Mucosa of descending colon (tissue), 3 donors: ENCODE results near the gene NPC2. TPM values are rescaled to one million over a fixed set of nuclear protein-coding genes. Genes with fewer than 3 reads are reported as not detected.

ENCODE experiments used
- ATAC-seq: fragments of 200-7000 bp; cut with Tn5 transposase; one replicate; pipeline ENCODE4 v1.9.1; 2020; ENCODE audit warnings: mild to moderate bottlenecking, moderate library complexity
- DNase-seq, 3 donors: peaks; one replicate each; pipeline ENCODE4 v3.0.0-alpha.2; 2020
- H3K36me3 ChIP-seq: fragments of 200-600 bp; one replicate; pipeline ENCODE4 v1.8.0; 2021; ENCODE audit warnings: low read depth, mild to moderate bottlenecking
- H3K4me1 ChIP-seq: fragments of 200-600 bp; one replicate; pipeline ENCODE4 v1.8.0; 2021; ENCODE audit warnings: low read depth, mild to moderate bottlenecking
- H3K4me3 ChIP-seq: fragments of 200-600 bp; one replicate; pipeline ENCODE4 v1.8.0; 2021; ENCODE audit warnings: mild to moderate bottlenecking
- H3K9me3 ChIP-seq: fragments of 200-600 bp; one replicate; pipeline ENCODE4 v1.8.0; 2021; ENCODE audit warnings: mild to moderate bottlenecking
- intact Hi-C, 2 donors: fragments of 100-400 bp; cut with DNase I in 1 of 2; cut with micrococcal nuclease in 1 of 2; formaldehyde crosslinking; loops; one replicate each; pipeline versions ENCODE4 v1.11.0 to v1.11.1; 2022; cut with DNase I, micrococcal nuclease
- total RNA-seq, 3 donors: library from RNA; stranded (reverse); fragmentation: NEBNext Ultra II Directional in 2 of 3; extraction: Animal tissue kit (Norgen Biotek cat#: 25700) in 2 of 3; gene quantifications; one replicate each; pipeline versions ENCODE4 v1.2.1 to v1.2.4, GENCODE V29; 2021 to 2023
- TF ChIP-seq, protein P1 (sequence below): fragments of 200-600 bp; IDR thresholded peaks from one replicate; pipeline ENCODE4 v1.8.0; 2022; ENCODE audit warnings: antibody characterized with exemption, mild to moderate bottlenecking
- donor health status: DM: no; HTN: no; CAD: no; lungs with moderate emphysema.
- donor health status: DM: no; HTN: no; CAD: no.
- donor health status: DM: no; HTN: yes; CAD: no.

Gene NPC2
- total RNA-seq, 3 donors from 2014 or later, result 150 to 212 (median 168) TPM

DNA sequence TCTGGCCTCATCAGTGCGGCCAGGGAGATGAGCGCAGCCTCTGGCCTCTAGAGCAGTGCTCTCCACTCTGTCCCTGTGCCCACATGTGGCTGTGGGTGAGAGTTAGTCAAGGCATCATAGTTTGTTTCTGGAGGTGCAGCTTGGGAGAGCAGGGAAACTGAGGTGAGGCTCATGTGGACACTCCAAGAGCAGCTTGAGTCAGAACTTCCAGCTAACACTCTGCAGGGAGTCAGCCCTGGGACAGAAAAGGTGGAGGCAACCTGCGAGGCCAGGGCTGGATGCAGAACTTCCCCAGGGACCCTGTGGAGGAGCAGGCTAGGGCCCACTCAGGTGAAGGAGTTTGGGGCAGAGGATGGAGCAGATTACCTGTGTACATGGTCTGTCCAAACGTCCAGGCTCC is 11.3 kb upstream of the NPC2 start:
- TF ChIP-seq, protein P1, sequence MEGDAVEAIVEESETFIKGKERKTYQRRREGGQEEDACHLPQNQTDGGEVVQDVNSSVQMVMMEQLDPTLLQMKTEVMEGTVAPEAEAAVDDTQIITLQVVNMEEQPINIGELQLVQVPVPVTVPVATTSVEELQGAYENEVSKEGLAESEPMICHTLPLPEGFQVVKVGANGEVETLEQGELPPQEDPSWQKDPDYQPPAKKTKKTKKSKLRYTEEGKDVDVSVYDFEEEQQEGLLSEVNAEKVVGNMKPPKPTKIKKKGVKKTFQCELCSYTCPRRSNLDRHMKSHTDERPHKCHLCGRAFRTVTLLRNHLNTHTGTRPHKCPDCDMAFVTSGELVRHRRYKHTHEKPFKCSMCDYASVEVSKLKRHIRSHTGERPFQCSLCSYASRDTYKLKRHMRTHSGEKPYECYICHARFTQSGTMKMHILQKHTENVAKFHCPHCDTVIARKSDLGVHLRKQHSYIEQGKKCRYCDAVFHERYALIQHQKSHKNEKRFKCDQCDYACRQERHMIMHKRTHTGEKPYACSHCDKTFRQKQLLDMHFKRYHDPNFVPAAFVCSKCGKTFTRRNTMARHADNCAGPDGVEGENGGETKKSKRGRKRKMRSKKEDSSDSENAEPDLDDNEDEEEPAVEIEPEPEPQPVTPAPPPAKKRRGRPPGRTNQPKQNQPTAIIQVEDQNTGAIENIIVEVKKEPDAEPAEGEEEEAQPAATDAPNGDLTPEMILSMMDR, result no peak
- no peak overlapping the region for H3K4me3 ChIP-seq
- no peaks in the 10 kb centered on the region for H3K9me3 ChIP-seq
- ATAC-seq (no peak), DNase-seq (peak in 1 of 3 donors; percentile 11)
- no peaks in the 10 kb centered on the region for H3K36me3 ChIP-seq
- H3K4me1 ChIP-seq, result no peaks in the 10 kb centered on the region
- intact Hi-C loops, result no loop called here

DNA sequence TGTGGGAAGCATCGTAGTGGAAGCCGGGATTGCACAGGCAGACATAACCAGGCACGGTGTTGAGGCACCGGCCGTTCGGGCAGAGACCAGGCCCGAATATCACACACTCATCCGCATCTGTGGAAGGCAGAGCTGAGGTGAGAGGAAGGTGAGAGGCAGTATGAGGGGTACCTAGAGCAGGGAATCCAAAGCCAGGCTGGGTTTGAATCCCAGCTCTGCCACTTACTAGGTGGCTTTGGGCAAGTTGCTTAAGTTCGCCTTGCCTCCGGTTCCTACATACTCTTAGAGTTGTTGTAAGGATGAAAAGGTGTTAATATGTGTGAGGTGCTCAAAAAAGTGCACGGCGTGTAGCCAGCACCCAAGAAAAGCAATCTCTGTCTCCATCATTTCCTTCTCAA is 10.8 kb upstream of the NPC2 start:
- H3K9me3 ChIP-seq, result no peaks in the 10 kb centered on the region
- DNase-seq, result peak in 1 of 3 donors; percentile 16
- H3K36me3 ChIP-seq, result no peaks in the 10 kb centered on the region
- TF ChIP-seq, protein P1, result no peak
- H3K4me3 ChIP-seq, result no peak overlapping the region
- H3K4me1 ChIP-seq, result no peaks in the 10 kb centered on the region
- intact Hi-C loops, result no loop called here
- no peak for ATAC-seq

GRCh38 chr14:74503291-74503937 is 10.3 kb upstream of the NPC2 start:
- Histone ChIP-seq H3K9me3 (no peaks in the 10 kb centered on the region), H3K4me1 (no peaks in the 10 kb centered on the region), H3K36me3 (no peaks in the 10 kb centered on the region), H3K4me3 (no peak overlapping the region)
- ATAC-seq (no peak), DNase-seq (peak in 1 of 3 donors; percentile 22)
- intact Hi-C loops, result no loop called here
- TF ChIP-seq, protein P1, result no peak

DNA sequence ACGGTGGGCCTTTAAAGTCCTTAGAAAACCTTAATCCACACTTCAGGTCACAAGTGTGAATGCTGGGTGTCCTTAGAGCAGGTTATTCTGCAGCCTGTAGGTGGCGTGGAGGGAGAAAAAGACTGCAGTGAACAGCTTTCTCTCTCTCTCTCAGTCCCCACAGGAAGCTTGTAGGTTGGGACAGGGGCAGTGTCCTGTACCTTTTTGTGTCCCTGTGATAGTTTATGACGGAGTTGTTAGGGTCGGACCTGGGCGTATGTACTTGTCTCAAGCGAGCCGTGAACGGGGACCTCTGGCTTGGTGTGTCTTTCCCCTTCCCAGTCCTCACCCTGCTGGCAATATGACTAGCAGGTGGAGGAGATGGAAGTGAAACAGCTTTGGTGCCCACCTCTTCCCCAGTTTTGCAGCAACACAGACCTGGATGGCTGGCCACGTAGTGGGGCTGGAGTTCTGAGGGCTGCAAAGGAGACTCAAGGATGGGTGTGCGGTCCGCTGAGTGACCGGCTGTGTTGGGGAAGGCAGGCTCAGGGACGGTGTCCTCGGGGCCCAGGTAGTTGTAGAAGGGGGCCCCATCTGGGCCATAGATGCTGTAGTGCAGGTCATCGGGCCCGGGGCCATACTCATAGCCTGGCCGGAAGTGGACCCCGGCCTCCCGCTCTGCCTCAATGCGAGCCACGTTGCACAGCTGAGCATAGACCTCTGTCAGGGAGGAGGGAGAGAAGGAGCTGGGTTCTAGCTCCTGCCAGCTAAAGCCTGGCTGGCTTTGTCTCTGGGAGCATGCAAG is 9.3 kb upstream of the NPC2 start:
- ATAC-seq (peak; percentile 57), DNase-seq (peak in 2 of 3 donors; percentile 17 to 39)
- H3K4me3 ChIP-seq, result no peak overlapping the region
- intact Hi-C loops, result no loop called here
- no peaks in the 10 kb centered on the region for H3K9me3 ChIP-seq
- H3K4me1 ChIP-seq, result no peaks in the 10 kb centered on the region
- TF ChIP-seq, protein P1, result no peak
- H3K36me3 ChIP-seq, result no peaks in the 10 kb centered on the region

- ATAC-seq (no peak), DNase-seq (no peak)
- H3K36me3 ChIP-seq, result no peaks in the 10 kb centered on the region
- TF ChIP-seq, protein P1, result no peak
- intact Hi-C loops, result no loop called here
- no peaks in the 10 kb centered on the region for H3K4me1 ChIP-seq
- H3K4me3 ChIP-seq, result no peak overlapping the region
- no peaks in the 10 kb centered on the region for H3K9me3 ChIP-seq
These were observed 8.6 kb upstream of the NPC2 start for GRCh38 chr14:74501691-74502090.
